GM18505 (cell line): ENCODE results near the gene TCF25.

ENCODE experiments used
- ATAC-seq: cut with Tn5 transposase; IDR thresholded peaks from one replicate; pipeline ENCODE4 v1.9.1; 2021; ENCODE audit not compliant: unreplicated experiment
- POLR2A ChIP-seq: IDR thresholded peaks from 4 replicates; pipeline ENCODE4 v1.6.1; 2011; ENCODE audit warnings: borderline replicate concordance; ENCODE audit not compliant: insufficient read depth, insufficient read length; ENCODE audit errors: extremely low read depth

TCF25 gene

GRCh38 chr16:89880477-89881367 is 7.3 kb downstream of the TCF25 start:
- no peak for ATAC-seq
- TF ChIP-seq POLR2A: no peak

- no peak for ATAC-seq
- TF ChIP-seq POLR2A: no peak
These were observed 8.0 kb downstream of the TCF25 start for GRCh38 chr16:89881368-89881730.

GRCh38 chr16:89883346-89884040 is 10.1 kb downstream of the TCF25 start:
- ATAC-seq: no peak
- TF ChIP-seq POLR2A: no peak

GRCh38 chr16:89884041-89884421 is 10.6 kb downstream of the TCF25 start:
- TF ChIP-seq POLR2A: no peak
- no peak for ATAC-seq

- no peak for ATAC-seq
- no peak for TF ChIP-seq POLR2A
These were observed 13.9 kb downstream of the TCF25 start for GRCh38 chr16:89887243-89887642.

- ATAC-seq: no peak
- no peak for TF ChIP-seq POLR2A
These were observed 16.8 kb downstream of the TCF25 start for GRCh38 chr16:89890200-89890599.

- no peak for ATAC-seq
- no peak for TF ChIP-seq POLR2A
These were observed 17.7 kb downstream of the TCF25 start for GRCh38 chr16:89890886-89891657.

GRCh38 chr16:89892055-89892630 is 18.8 kb downstream of the TCF25 start:
- ATAC-seq: no peak
- no peak for TF ChIP-seq POLR2A

- TF ChIP-seq POLR2A: no peak
- ATAC-seq: no peak
These were observed 19.2 kb downstream of the TCF25 start for GRCh38 chr16:89892635-89893034.

GRCh38 chr16:89893642-89894548 is 20.5 kb downstream of the TCF25 start:
- no peak for ATAC-seq

GRCh38 chr16:89895482-89896250 is 22.3 kb downstream of the TCF25 start:
- no peak for ATAC-seq
- TF ChIP-seq POLR2A: no peak

More at GRCh38 chr16:89893642-89894548, 20.5 kb downstream of the TCF25 start:
- TF ChIP-seq POLR2A: no peak
